Pancreas (tissue), 10 donors: ENCODE measurements around the gene SLC49A4. TPM values are rescaled to one million over a fixed set of nuclear protein-coding genes. Genes with fewer than 3 reads are reported as not detected.

Source experiments
- ATAC-seq, 4 donors: fragments of 200-7000 bp; cut with Tn5 transposase; one replicate each; pipeline versions ENCODE4 v1.8.0 to v1.9.1; 2020; ENCODE audit warnings: mild to moderate bottlenecking in 4 of 4, moderate library complexity in 4 of 4
- DNase-seq, 6 donors: peaks; one replicate each; pipeline ENCODE4 v3.0.0-alpha.2; 2020
- FAIRE-seq: peaks from 2 replicates; lab custom pipeline; 2012; peaks lifted over from hg19 to GRCh38; lab: Jason Lieb, UNC
- H3K27ac ChIP-seq, 4 donors: fragments of 200-600 bp; sonication (generic); 1 replicate in 3 of 4; 2 replicates in 1 of 4; pipeline versions ENCODE4 v1.5.0 to v1.8.0; 2020
- H3K27me3 ChIP-seq, 4 donors: fragments of 200-600 bp; one replicate each; pipeline ENCODE4 v1.8.0; 2021
- H3K36me3 ChIP-seq, 3 donors: fragments of 200-600 bp; sonication (generic) in 1 of 3; one replicate each; pipeline versions ENCODE4 v1.5.0 to v1.8.0; 2020 to 2021
- H3K4me1 ChIP-seq, 3 donors: fragments of 200-600 bp; one replicate each; pipeline ENCODE4 v1.8.0; 2021
- H3K4me3 ChIP-seq, 4 donors: fragments of 200-600 bp; sonication (generic) in 2 of 4; one replicate each; pipeline versions ENCODE4 v1.5.0 to v1.8.0; 2020 to 2021
- H3K9me3 ChIP-seq, 4 donors: fragments of 200-600 bp; one replicate each; pipeline ENCODE4 v1.8.0; 2021
- CTCF ChIP-seq, 4 donors: fragments of 200-600 bp; sonication (generic) in 3 of 4; IDR thresholded peaks; one replicate each; pipeline versions ENCODE4 v1.5.0 to v1.8.0; 2021; ENCODE audit warnings: antibody characterized with exemption in 4 of 4
- WGBS, 2 donors: extraction: QIAGEN DNeasy Blood & Tissue Kit; methylation state at CpG; one replicate each; pipeline ENCODE4 v1.1.7; 2013; 5-methylcytosine and 5-hydroxymethylcytosine counted together
- intact Hi-C, 3 donors: fragments of 100-400 bp; cut with DNase I; formaldehyde crosslinking; loops; one replicate each; pipeline versions ENCODE4 v1.11.1 to v1.14.2; 2022
- polyA plus RNA-seq, 2 donors: library from polyadenylated mRNA; stranded (reverse); fragments of 200-250 nt; gene quantifications; one replicate each; pipeline ENCODE4 v1.2.3, GENCODE V29; 2013
- total RNA-seq, 6 donors: library from RNA; stranded (reverse); fragmentation: NEBNext Ultra II Directional in 4 of 6; extraction: Animal tissue kit (Norgen Biotek cat#: 25700) in 4 of 6; gene quantifications; one replicate each; pipeline versions ENCODE4 v1.2.1 to v1.2.4, GENCODE V29; 2021 to 2023
- donor health status: healthy with polysubstance abuse.
- donor health status: DM: no; HTN: no; CAD: no; lungs with moderate emphysema.
- donor health status: DM: no; HTN: no; CAD: no.
- donor health status: control.
- donor health status: control.
- donor health status: Bipolar disorder and iron deficiency.
- donor health status: DM: yes; HTN: yes; CAD: no.
- donor health status: DM: no; HTN: no; CAD: no.
- donor health status: DM: no; HTN: no; CAD: no.
- donor health status: DM: yes; HTN: yes; CAD: no.

SLC49A4 gene
- total and polyA plus RNA-seq, 8 donors, result 3.4 to 13.7 (median 10.9) TPM

DNA sequence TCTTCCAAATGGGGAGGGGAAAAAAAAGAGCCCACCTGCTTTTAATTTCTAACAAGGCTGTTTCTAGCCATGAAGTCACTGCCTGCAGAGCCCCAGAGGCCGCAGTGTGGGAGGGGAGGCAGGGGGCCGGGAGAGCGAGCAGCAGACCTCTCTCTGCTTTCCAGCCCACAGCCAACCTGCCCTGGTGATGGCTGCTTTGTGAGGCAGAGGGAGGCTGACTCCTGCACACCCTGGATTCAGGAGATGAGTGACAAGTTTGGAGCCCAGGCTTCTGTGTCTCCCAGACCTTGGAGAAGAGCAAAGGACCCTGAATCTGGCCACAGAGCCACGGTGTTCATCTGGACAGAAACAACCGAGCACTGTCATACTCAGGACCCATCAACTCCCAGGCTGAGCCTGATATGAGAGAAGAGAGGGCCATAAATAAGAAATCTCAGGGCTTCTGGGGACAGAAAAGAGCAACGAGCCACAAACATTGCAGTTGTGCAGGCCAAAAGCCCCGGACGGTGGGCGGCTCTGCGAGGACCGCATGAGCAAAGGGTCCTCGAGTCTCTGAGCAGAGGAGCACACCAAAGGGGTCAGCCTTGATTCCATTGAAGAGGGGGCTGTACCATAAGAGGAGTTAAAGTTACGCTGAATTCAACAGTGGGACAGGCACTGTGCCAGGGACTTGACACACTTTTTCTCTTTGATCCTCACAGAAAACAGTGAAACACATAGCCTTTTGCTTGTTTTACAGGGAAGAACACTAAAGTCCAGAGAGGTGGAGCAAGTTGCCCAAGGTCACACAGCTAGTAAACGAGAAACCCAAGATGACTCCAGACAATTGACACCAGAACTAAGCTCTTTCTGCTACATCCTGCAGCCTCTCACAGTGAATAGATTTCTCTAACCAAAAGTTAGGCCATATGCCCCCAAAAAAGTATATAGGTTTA lies 135.5 kb downstream of the SLC49A4 start:
- H3K36me3 ChIP-seq, result no peaks in the 10 kb centered on the region
- no peak overlapping the region for H3K4me3 ChIP-seq
- ATAC-seq (no peak), DNase-seq (no peak), FAIRE-seq (no peak)
- 76 to 80% methylated on average over 14 of the region's 14 CpGs for WGBS, 2 donors
- H3K4me1 ChIP-seq, result no peaks in the 10 kb centered on the region
- intact Hi-C loops, result no loop called here
- no peak overlapping the region for H3K27ac ChIP-seq
- no peaks in the 10 kb centered on the region for H3K27me3 ChIP-seq
- H3K9me3 ChIP-seq, result no peaks in the 10 kb centered on the region
- TF ChIP-seq CTCF (IDR thresholded peaks at IDR 0.05), result no peak

Other genes starting within 250 kb of the SLC49A4 start
- 10 to 100 TPM in 5 of 6 donors, 1 to 10 TPM in 1; 8.6 to 22.7 (median 13.3) TPM for gene PARP9, start 230.8 kb upstream of the SLC49A4 start, total RNA-seq
- gene PARP9, start 230.8 kb upstream of the SLC49A4 start, polyA plus RNA-seq, result 10 to 100 TPM; 18.1 to 33.2 TPM
- 10 to 100 TPM; 15.3 to 36.6 (median 21.1) TPM for gene DTX3L, start 230.7 kb upstream of the SLC49A4 start, total RNA-seq
- gene DTX3L, start 230.7 kb upstream of the SLC49A4 start, polyA plus RNA-seq, result 1 to 10 TPM; 7.4 to 8.3 TPM
- gene PARP15, start 217.4 kb upstream of the SLC49A4 start, total RNA-seq, result under 1 TPM; 0.14 to 0.78 (median 0.45) TPM
- under 1 TPM; 0.76 to 0.80 TPM for gene PARP15, start 217.4 kb upstream of the SLC49A4 start, polyA plus RNA-seq
- 10 to 100 TPM in 5 of 6 donors, 1 to 10 TPM in 1; 7.6 to 27.7 (median 13.4) TPM for gene PARP14, start 114.2 kb upstream of the SLC49A4 start, total RNA-seq
- gene PARP14, start 114.2 kb upstream of the SLC49A4 start, polyA plus RNA-seq, result 10 to 100 TPM in 1 of 2 donors, 1 to 10 TPM in 1; 7.2 to 11.3 TPM
- gene HSPBAP1, start 1.2 kb upstream of the SLC49A4 start, total RNA-seq, result 1 to 10 TPM; 3.1 to 7.5 (median 4.3) TPM
- gene HSPBAP1, start 1.2 kb upstream of the SLC49A4 start, polyA plus RNA-seq, result 10 to 100 TPM; 11.1 to 20.4 TPM
- 1 to 10 TPM in 2 of 6 donors, under 1 TPM in 4; 0.52 to 2.7 (median 0.84) TPM for gene SEMA5B, start 232.7 kb downstream of the SLC49A4 start, total RNA-seq
- 10 to 100 TPM in 1 of 2 donors, 1 to 10 TPM in 1; 3.5 to 11.0 TPM for gene SEMA5B, start 232.7 kb downstream of the SLC49A4 start, polyA plus RNA-seq